B cell (primary cell): Measurements from ENCODE around the gene SCAI. TPM values are rescaled to one million over a fixed set of nuclear protein-coding genes. Genes with fewer than 3 reads are reported as not detected.
"Not testable (repeated sequence)": the region's sequence is repeated elsewhere in the genome, so short reads cannot be mapped to it uniquely, and the experiment has no call there.

ENCODE experiments used
- ATAC-seq: fragments of 200-7000 bp; cut with Tn5 transposase; one replicate; pipeline ENCODE4 v1.10.0; 2021; ENCODE audit warnings: low read depth, mild to moderate bottlenecking, moderate number of reproducible peaks, moderate library complexity
- CTCF ChIA-PET: fragments of 350-600 bp; sonication (Branson Sonifier 250); formaldehyde crosslinking; loops from one replicate; lab custom pipeline; 2021; ENCODE audit warnings: antibody characterized with exemption, inconsistent platforms; lab: Charles Lee
- POLR2A ChIA-PET: fragments of 350-600 bp; sonication (Branson Sonifier 250); formaldehyde crosslinking; loops from one replicate; lab custom pipeline; 2021; ENCODE audit warnings: antibody characterized with exemption; lab: Charles Lee
- DNase-seq: peaks from one replicate; pipeline ENCODE4 v3.0.0; 2013
- H2AFZ ChIP-seq: 2 replicates; pipeline ENCODE4 v1.6.1; 2012; ENCODE audit warnings: mild to moderate bottlenecking, low read depth, low read length; ENCODE audit not compliant: insufficient read depth, poor library complexity, severe bottlenecking
- H3K27ac ChIP-seq, 2 donors: 1 replicate in 1 of 2; 2 replicates in 1 of 2; pipeline ENCODE4 v1.5.1; 2012 to 2013; ENCODE audit warnings: low read length in 2 of 2, mild to moderate bottlenecking in 2 of 2, moderate library complexity in 1 of 2
- H3K27me3 ChIP-seq, 4 experiments: fragments of 200-600 bp in 1 of 4; sonication (generic) in 1 of 4; replicated peaks in 1 of 4; 1 replicate in 2 of 4; 2 replicates in 2 of 4; pipeline versions ENCODE4 v1.6.1 to v1.7.0; 2013 to 2016; ENCODE audit warnings: low read length in 3 of 4, mild to moderate bottlenecking in 2 of 4, mixed read lengths in 1 of 4, moderate library complexity in 1 of 4; ENCODE audit not compliant: insufficient read depth in 4 of 4, control insufficient read depth in 3 of 4; ENCODE audit errors: control extremely low read depth in 1 of 4
- H3K36me3 ChIP-seq, 2 experiments: replicated peaks in 1 of 2; 1 replicate in 1 of 2; 2 replicates in 1 of 2; pipeline versions ENCODE4 v1.6.1 to v1.7.1; 2013; ENCODE audit warnings: low read length in 1 of 2; ENCODE audit not compliant: insufficient read depth in 2 of 2, control insufficient read depth in 1 of 2; ENCODE audit errors: control extremely low read depth in 1 of 2, extremely low read depth in 1 of 2
- H3K4me1 ChIP-seq, 2 donors: fragments of 200-600 bp in 1 of 2; sonication (generic) in 1 of 2; 1 replicate in 1 of 2; 2 replicates in 1 of 2; pipeline versions ENCODE4 v1.5.1 to v1.6.1; 2013 to 2017; ENCODE audit warnings: low read length in 2 of 2; ENCODE audit not compliant: control insufficient read depth in 2 of 2, insufficient read depth in 2 of 2
- H3K4me2 ChIP-seq: replicated peaks from 2 replicates; pipeline ENCODE3; 2012; ENCODE audit warnings: mild to moderate bottlenecking, low read depth, low read length; ENCODE audit not compliant: poor library complexity, severe bottlenecking
- H3K4me3 ChIP-seq, 5 experiments: fragments of 200-600 bp in 1 of 5; sonication (generic) in 1 of 5; 1 replicate in 3 of 5; 2 replicates in 2 of 5; pipeline versions ENCODE4 v1.5.1 to v1.7.0; 2011 to 2016; ENCODE audit warnings: low read length in 4 of 5, mild to moderate bottlenecking in 4 of 5, low read depth in 2 of 5, control low read depth in 1 of 5, moderate library complexity in 1 of 5; ENCODE audit not compliant: insufficient read depth in 1 of 5; ENCODE audit errors: control extremely low read depth in 1 of 5, extremely low read depth in 1 of 5
- H3K79me2 ChIP-seq: fragments of 200-600 bp; sonication (generic); one replicate; pipeline ENCODE4 v1.6.0; 2016; ENCODE audit warnings: low read length; ENCODE audit not compliant: control insufficient read depth, insufficient read depth
- H3K9ac ChIP-seq: fragments of 200-600 bp; sonication (generic); 2 replicates; pipeline ENCODE4 v1.6.1; 2017; ENCODE audit warnings: mild to moderate bottlenecking, low read length, moderate library complexity
- H3K9me3 ChIP-seq, 3 donors: one replicate each; pipeline versions ENCODE4 v1.6.1 to v1.7.1; 2013; ENCODE audit warnings: low read length in 2 of 3; ENCODE audit not compliant: control insufficient read depth in 2 of 3, insufficient read depth in 1 of 3; ENCODE audit errors: control extremely low read depth in 1 of 3
- H4K20me1 ChIP-seq: 2 replicates; pipeline ENCODE4 v1.6.0; 2012; ENCODE audit warnings: mild to moderate bottlenecking, low read length; ENCODE audit not compliant: insufficient read depth, control insufficient read depth, poor library complexity, severe bottlenecking
- H3K27ac Mint-ChIP-seq: one replicate; pipeline ENCODE4 v1.8.0; 2021; ENCODE audit warnings: mixed read lengths
- H3K27me3 Mint-ChIP-seq: one replicate; pipeline ENCODE4 v1.8.0; 2021; ENCODE audit warnings: mixed read lengths
- H3K4me1 Mint-ChIP-seq: one replicate; pipeline ENCODE4 v1.8.0; 2021; ENCODE audit warnings: mixed read lengths
- H3K4me3 Mint-ChIP-seq: one replicate; pipeline ENCODE4 v1.8.0; 2021; ENCODE audit warnings: mixed read lengths
- H3K9me3 Mint-ChIP-seq: one replicate; pipeline ENCODE4 v1.8.0; 2022; ENCODE audit warnings: mixed read lengths; ENCODE audit not compliant: insufficient read depth
- CTCF ChIP-seq: fragments of 200-600 bp; IDR thresholded peaks from one replicate; pipeline ENCODE4 v1.8.0; 2022; ENCODE audit warnings: antibody characterized with exemption, mild to moderate bottlenecking
- EZH2 ChIP-seq: IDR thresholded peaks from 2 replicates; pipeline ENCODE4 v1.6.1; 2012; ENCODE audit warnings: borderline replicate concordance, low read depth, mild to moderate bottlenecking, moderate library complexity, low read length; ENCODE audit not compliant: insufficient read depth, poor library complexity, severe bottlenecking
- WGBS: methylation state at CpG from one replicate; pipeline ENCODE4 v1.1.5; 2013; ENCODE audit warnings: missing lambda C conversion rate; ENCODE audit not compliant: insufficient coverage; 5-methylcytosine and 5-hydroxymethylcytosine counted together
- intact Hi-C: fragments of 100-400 bp; cut with micrococcal nuclease; formaldehyde crosslinking; loops from one replicate; pipeline ENCODE4 v1.10.0; 2022
- polyA plus RNA-seq: library from polyadenylated mRNA; depleted of rRNA; stranded (reverse); fragments of >200 nt; gene quantifications from 2 replicates; pipeline ENCODE4 v1.2.3, GENCODE V29; 2012
- total RNA-seq, 2 donors: library from RNA; stranded (reverse); fragments of 120-200 nt in 1 of 2; gene quantifications; 1 replicate in 1 of 2; 2 replicates in 1 of 2; pipeline versions ENCODE4 v1.2.3 to v1.2.4, GENCODE V29; 2013 to 2022

The SCAI gene
- total and polyA plus RNA-seq, 2 donors (not counting 1 experiment from before 2014, with no cell fraction given): 3.8 to 19.8 TPM

GRCh38 chr9:125088752-125089151 lies 54.6 kb downstream of the SCAI start:
- WGBS: no CpG with 5 or more reads among the region's 5 CpGs
- Histone ChIP-seq H3K27ac (no peak overlapping the region), H4K20me1 (no peaks in the 10 kb centered on the region), H3K27me3 (no peaks in the 10 kb centered on the region), H3K4me1 (no peaks in the 10 kb centered on the region), H3K9me3 (peaks cover 0 to 10% (median 2%) of the 10 kb centered on the region in 3 donors), H3K36me3 (peaks cover 0 to under 1% of the 10 kb centered on the region in 2 experiments), H3K4me3 (no peak overlapping the region), H3K79me2 (no peaks in the 10 kb centered on the region), H3K4me2 (no peak overlapping the region), H2AFZ (no peak overlapping the region), H3K9ac (no peak overlapping the region)
- DNase-seq (no peak), ATAC-seq (no peak)
- TF ChIP-seq CTCF (no peak), EZH2 (no peak)
- no peaks in the 10 kb centered on the region for H3K27me3 Mint-ChIP-seq
- H3K4me1 Mint-ChIP-seq: peaks cover 9% of the 10 kb centered on the region
- H3K9me3 Mint-ChIP-seq: peaks cover under 1% of the 10 kb centered on the region
- H3K4me3 Mint-ChIP-seq: no peak overlapping the region
- CTCF ChIA-PET: interaction anchor here (1.3 kb wide), 1 partner anchor 8 kb away, joined by 6 read pairs; no protein-coding TSS in a partner anchor
- intact Hi-C loops: no loop called here
- POLR2A ChIA-PET: no interaction called here
- no peak overlapping the region for H3K27ac Mint-ChIP-seq

- TF ChIP-seq CTCF: no peak
- TF ChIP-seq EZH2: no peak
- H3K4me2 ChIP-seq: no peak overlapping the region
- intact Hi-C loops: no loop called here
- DNase-seq (no peak), ATAC-seq (no peak)
- peaks cover 9% of the 10 kb centered on the region for H3K9me3 Mint-ChIP-seq
- H3K27me3 ChIP-seq: no peaks in the 10 kb centered on the region
- peaks cover 0 to 29% (median 23%) of the 10 kb centered on the region in 3 donors for H3K9me3 ChIP-seq
- H3K27ac ChIP-seq: no peak overlapping the region
- peaks cover 9% of the 10 kb centered on the region for H3K4me1 Mint-ChIP-seq
- no peak overlapping the region for H3K27ac Mint-ChIP-seq
- peaks cover 3 to 4% of the 10 kb centered on the region in 2 experiments for H3K36me3 ChIP-seq
- ChIA-PET CTCF (no interaction called here), POLR2A (no interaction called here)
- H3K79me2 ChIP-seq: no peaks in the 10 kb centered on the region
- no peak overlapping the region for H3K4me3 Mint-ChIP-seq
- no peaks in the 10 kb centered on the region for H4K20me1 ChIP-seq
- WGBS: 90% methylated on average over 2 of the region's 6 CpGs
- no peak overlapping the region for H2AFZ ChIP-seq
- H3K27me3 Mint-ChIP-seq: no peaks in the 10 kb centered on the region
- H3K4me1 ChIP-seq: no peaks in the 10 kb centered on the region
- H3K4me3 ChIP-seq: no peak overlapping the region
- H3K9ac ChIP-seq: no peak overlapping the region
Observed at GRCh38 chr9:125085703-125086477, 57.4 kb downstream of the SCAI start.

- ATAC-seq, H4K20me1 ChIP-seq, H3K27ac ChIP-seq, H3K4me2 ChIP-seq, H3K27ac Mint-ChIP-seq, H3K27me3 Mint-ChIP-seq, H3K4me1 Mint-ChIP-seq, CTCF ChIA-PET, intact Hi-C loops, H3K36me3 ChIP-seq, H3K9ac ChIP-seq, H2AFZ ChIP-seq, H3K4me1 ChIP-seq, H3K4me3 ChIP-seq, H3K79me2 ChIP-seq, H3K4me3 Mint-ChIP-seq, POLR2A ChIA-PET, H3K27me3 ChIP-seq, DNase-seq: not testable (repeated sequence)
- H3K9me3 ChIP-seq: peaks cover 0 to 29% (median 27%) of the 10 kb centered on the region in 3 donors
- 99% methylated on average over 6 of the region's 6 CpGs for WGBS
- peaks cover 10% of the 10 kb centered on the region for H3K9me3 Mint-ChIP-seq
Observed at GRCh38 chr9:125082197-125082596, 61.1 kb downstream of the SCAI start.
